Panc1 (cell line): Measurements from ENCODE around the gene ZNF350. TPM values are rescaled to one million over a fixed set of nuclear protein-coding genes. Genes with fewer than 3 reads are reported as not detected.

Source experiments
- total RNA-seq: library from RNA; stranded (reverse); gene quantifications from one replicate; pipeline ENCODE4 v1.2.1, GENCODE V29; 2021; ENCODE audit not compliant: unreplicated experiment

The ZNF350 gene
- total RNA-seq, 1 experiment from 2014 or later: 5.1 TPM

Other genes with a start within 250 kb of the ZNF350 start
- not detected for gene FPR1, start 235.0 kb downstream of the ZNF350 start, total RNA-seq
- gene FPR2, start 225.7 kb downstream of the ZNF350 start, total RNA-seq: not detected
- gene FPR3, start 191.7 kb downstream of the ZNF350 start, total RNA-seq: 0.08 TPM
- gene ZNF577, start 98.9 kb downstream of the ZNF350 start, total RNA-seq: 3.6 TPM
- 4.3 TPM for gene ZNF649, start 81.8 kb downstream of the ZNF350 start, total RNA-seq
- 3.1 TPM for gene ZNF613, start 59.4 kb downstream of the ZNF350 start, total RNA-seq
- 3.6 TPM for gene ZNF615, start 21.4 kb upstream of the ZNF350 start, total RNA-seq
- 4.1 TPM for gene ZNF614, start 41.5 kb upstream of the ZNF350 start, total RNA-seq
- gene ZNF432, start 62.0 kb upstream of the ZNF350 start, total RNA-seq: 8.2 TPM
- gene ZNF841, start 108.9 kb upstream of the ZNF350 start, total RNA-seq: 10.8 TPM
- gene ZNF616, start 153.1 kb upstream of the ZNF350 start, total RNA-seq: 5.3 TPM
- gene ZNF836, start 184.8 kb upstream of the ZNF350 start, total RNA-seq: 6.3 TPM
- 146 TPM for gene PPP2R1A, start 203.2 kb upstream of the ZNF350 start, total RNA-seq